CD4-positive, alpha-beta T cell treated with Interleukin-1 beta for 1 hour (primary cell): Measurements from ENCODE around the gene ADIPOR1.
"Not testable (repeated sequence)": the region's sequence is repeated elsewhere in the genome, so short reads cannot be mapped to it uniquely, and the experiment has no call there.

Experiments used
- DNase-seq, 2 donors: peaks; one replicate each; pipeline ENCODE4 v3.0.0-alpha.2; 2020 to 2022

Gene ADIPOR1

GRCh38 chr1:202957733-202958543, at the start of gene ADIPOR1:
Gene ADIPOR1 (minus strand): TSS chr1:202958312. CDS start chr1:202951070, 7,242 bp downstream.
- DNase-seq, result peak; percentile 93 to 95

GRCh38 chr1:203006948-203007871, 49.1 kb upstream of the ADIPOR1 start, which contains the start of gene TMEM183A:
Gene TMEM183A (plus strand): TSS chr1:203007374. CDS start chr1:203007466, 92 bp downstream.
- peak; percentile 96 to 97 for DNase-seq

- not testable (repeated sequence) for DNase-seq
Observed at GRCh38 chr1:203005395-203006142, 47.5 kb upstream of the ADIPOR1 start.

- no peak for DNase-seq
Observed at GRCh38 chr1:203002951-203003350, 44.8 kb upstream of the ADIPOR1 start.

- no peak for DNase-seq
Observed at GRCh38 chr1:203001986-203002385, 43.9 kb upstream of the ADIPOR1 start.

- DNase-seq, result no peak
Observed at GRCh38 chr1:203000217-203000944, 42.3 kb upstream of the ADIPOR1 start.

- peak; percentile 40 to 77 for DNase-seq
Observed at GRCh38 chr1:202998836-202999750, 41.0 kb upstream of the ADIPOR1 start.

GRCh38 chr1:202994756-202995155, 36.6 kb upstream of the ADIPOR1 start:
- DNase-seq, result no peak

GRCh38 chr1:202991112-202991511, 33.0 kb upstream of the ADIPOR1 start:
- DNase-seq, result no peak

GRCh38 chr1:202989879-202990278, 31.8 kb upstream of the ADIPOR1 start:
- no peak for DNase-seq

GRCh38 chr1:202987922-202988583, 29.9 kb upstream of the ADIPOR1 start:
- DNase-seq, result no peak

- DNase-seq, result no peak
Observed at GRCh38 chr1:202987255-202987654, 29.1 kb upstream of the ADIPOR1 start.

GRCh38 chr1:202986120-202986519, 28.0 kb upstream of the ADIPOR1 start:
- DNase-seq, result not testable (repeated sequence)

- no peak for DNase-seq
Observed at GRCh38 chr1:202982715-202983430, 24.8 kb upstream of the ADIPOR1 start.

- DNase-seq, result no peak
Observed at GRCh38 chr1:202981939-202982338, 23.8 kb upstream of the ADIPOR1 start.

- no peak for DNase-seq
Observed at GRCh38 chr1:202979459-202979858, 21.3 kb upstream of the ADIPOR1 start.

- DNase-seq, result no peak
Observed at GRCh38 chr1:202976633-202977032, 18.5 kb upstream of the ADIPOR1 start.

GRCh38 chr1:202974856-202975255, 16.7 kb upstream of the ADIPOR1 start:
- DNase-seq, result no peak

- DNase-seq, result no peak
Observed at GRCh38 chr1:202972046-202972445, 13.9 kb upstream of the ADIPOR1 start.

GRCh38 chr1:202968895-202969295, 10.8 kb upstream of the ADIPOR1 start:
- DNase-seq, result peak; percentile 57 to 77
